ENCODE measurements around the gene SORCS1. TPM values are rescaled to one million over a fixed set of nuclear protein-coding genes. Genes with fewer than 3 reads are reported as not detected.

Gene SORCS1
- total RNA-seq, 6 experiments from 2014 or later, result 0.09 to 0.14 (median 0.10) TPM; not detected in 3

GRCh38 chr10:106981452-106982075, 182.9 kb downstream of the SORCS1 start:
- no peak overlapping the region for H3K27ac Mint-ChIP-seq
- H3K36me3 Mint-ChIP-seq (ENCODE audit: low read depth), result 0 out of 2 replicates have a peak, but pooled peaks cover 3% of the 10 kb centered on the region
- H3K4me1 Mint-ChIP-seq (ENCODE audit: low read depth), result no peaks in the 10 kb centered on the region
- TF ChIP-seq CTCF (IDR thresholded peaks at IDR 0.05), result no peak
- peaks cover 4% of the 10 kb centered on the region; the same call in 1 of the 2 replicates for H3K27me3 Mint-ChIP-seq (ENCODE audit: insufficient read depth)
- peaks cover 26% of the 10 kb centered on the region for H3K9me3 Mint-ChIP-seq
- no peak overlapping the region for H3K4me3 Mint-ChIP-seq
- DNase-seq, result no peak

- TF ChIP-seq CTCF (IDR thresholded peaks at IDR 0.05), result no peak
- Mint-ChIP-seq H3K36me3 (ENCODE audit: low read depth) (0 out of 2 replicates have a peak, but pooled peaks cover 4% of the 10 kb centered on the region), H3K4me3 (no peak overlapping the region), H3K4me1 (ENCODE audit: low read depth) (no peaks in the 10 kb centered on the region), H3K9me3 (peaks cover 31% of the 10 kb centered on the region), H3K27ac (no peak overlapping the region), H3K27me3 (ENCODE audit: insufficient read depth) (peaks cover 4% of the 10 kb centered on the region; the same call in 1 of the 2 replicates)
- DNase-seq, result no peak
Measured at GRCh38 chr10:106980495-106981451, 183.7 kb downstream of the SORCS1 start.

GRCh38 chr10:106978756-106979155, 185.8 kb downstream of the SORCS1 start:
- H3K36me3 Mint-ChIP-seq (ENCODE audit: low read depth), result 0 out of 2 replicates have a peak, but pooled peaks cover 4% of the 10 kb centered on the region
- H3K4me1 Mint-ChIP-seq (ENCODE audit: low read depth), result no peaks in the 10 kb centered on the region

GRCh38 chr10:106973716-106974115, 190.8 kb downstream of the SORCS1 start:
- H3K9me3 Mint-ChIP-seq, result peaks cover 71% of the 10 kb centered on the region
- H3K27ac Mint-ChIP-seq, result no peak overlapping the region
- DNase-seq, result no peak
- H3K27me3 Mint-ChIP-seq (ENCODE audit: insufficient read depth), result no peaks in the 10 kb centered on the region; the same call in 1 of the 2 replicates
- H3K4me3 Mint-ChIP-seq, result no peak overlapping the region
- TF ChIP-seq CTCF (IDR thresholded peaks at IDR 0.05), result no peak
- 0 out of 2 replicates have a peak, but pooled peaks cover 4% of the 10 kb centered on the region for H3K36me3 Mint-ChIP-seq (ENCODE audit: low read depth)
- no peaks in the 10 kb centered on the region for H3K4me1 Mint-ChIP-seq (ENCODE audit: low read depth)

More at GRCh38 chr10:106978756-106979155, 185.8 kb downstream of the SORCS1 start:
- no peak overlapping the region for H3K27ac Mint-ChIP-seq
- peaks cover 43% of the 10 kb centered on the region for H3K9me3 Mint-ChIP-seq
- H3K27me3 Mint-ChIP-seq (ENCODE audit: insufficient read depth), result peaks cover 4% of the 10 kb centered on the region; the same call in 1 of the 2 replicates
- no peak overlapping the region for H3K4me3 Mint-ChIP-seq
- DNase-seq, result no peak
- no peak for TF ChIP-seq CTCF (IDR thresholded peaks at IDR 0.05)

- H3K4me3 Mint-ChIP-seq, result no peak overlapping the region
- H3K27ac Mint-ChIP-seq, result no peak overlapping the region
- H3K27me3 Mint-ChIP-seq (ENCODE audit: insufficient read depth), result no peaks in the 10 kb centered on the region; the same call in 1 of the 2 replicates
- 0 out of 2 replicates have a peak, but pooled peaks cover 4% of the 10 kb centered on the region for H3K36me3 Mint-ChIP-seq (ENCODE audit: low read depth)
- no peaks in the 10 kb centered on the region for H3K4me1 Mint-ChIP-seq (ENCODE audit: low read depth)
- H3K9me3 Mint-ChIP-seq, result peaks cover 71% of the 10 kb centered on the region
- no peak for DNase-seq
- TF ChIP-seq CTCF (IDR thresholded peaks at IDR 0.05), result no peak
Measured at GRCh38 chr10:106973288-106973687, 191.2 kb downstream of the SORCS1 start.
